ENCODE data around the gene PTPRD. TPM values are rescaled to one million over a fixed set of nuclear protein-coding genes. Genes with fewer than 3 reads are reported as not detected.

The PTPRD gene
- total and polyA plus RNA-seq, 2 donors (not counting 1 experiment from before 2014, with no cell fraction given): not detected

- intact Hi-C loops (cut with micrococcal nuclease): no loop called here
- no peak for TF ChIP-seq EZH2 (IDR thresholded peaks at IDR 0.05; ENCODE audit: borderline replicate concordance, insufficient read depth, low read depth, low read length, poor library complexity, severe bottlenecking)
- TF ChIP-seq, protein P1, sequence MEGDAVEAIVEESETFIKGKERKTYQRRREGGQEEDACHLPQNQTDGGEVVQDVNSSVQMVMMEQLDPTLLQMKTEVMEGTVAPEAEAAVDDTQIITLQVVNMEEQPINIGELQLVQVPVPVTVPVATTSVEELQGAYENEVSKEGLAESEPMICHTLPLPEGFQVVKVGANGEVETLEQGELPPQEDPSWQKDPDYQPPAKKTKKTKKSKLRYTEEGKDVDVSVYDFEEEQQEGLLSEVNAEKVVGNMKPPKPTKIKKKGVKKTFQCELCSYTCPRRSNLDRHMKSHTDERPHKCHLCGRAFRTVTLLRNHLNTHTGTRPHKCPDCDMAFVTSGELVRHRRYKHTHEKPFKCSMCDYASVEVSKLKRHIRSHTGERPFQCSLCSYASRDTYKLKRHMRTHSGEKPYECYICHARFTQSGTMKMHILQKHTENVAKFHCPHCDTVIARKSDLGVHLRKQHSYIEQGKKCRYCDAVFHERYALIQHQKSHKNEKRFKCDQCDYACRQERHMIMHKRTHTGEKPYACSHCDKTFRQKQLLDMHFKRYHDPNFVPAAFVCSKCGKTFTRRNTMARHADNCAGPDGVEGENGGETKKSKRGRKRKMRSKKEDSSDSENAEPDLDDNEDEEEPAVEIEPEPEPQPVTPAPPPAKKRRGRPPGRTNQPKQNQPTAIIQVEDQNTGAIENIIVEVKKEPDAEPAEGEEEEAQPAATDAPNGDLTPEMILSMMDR (IDR thresholded peaks at IDR 0.05): no peak
- ATAC-seq (ENCODE audit: low read depth) (no peak), DNase-seq (no peak)
- Histone ChIP-seq H3K9me3 (ENCODE audit: control extremely low read depth in 1 of 3, control insufficient read depth in 2 of 3, insufficient read depth in 1 of 3, low read length in 2 of 3) (no peaks in the 10 kb centered on the region), H3K79me2 (ENCODE audit: control insufficient read depth, insufficient read depth, low read length) (no peaks in the 10 kb centered on the region), H3K4me2 (replicated peaks; ENCODE audit: low read depth, low read length, poor library complexity, severe bottlenecking) (no peak overlapping the region), H3K4me3 (ENCODE audit: control extremely low read depth in 1 of 5, extremely low read depth in 1 of 5, insufficient read depth in 1 of 5, low read depth in 2 of 5, low read length in 4 of 5) (no peak overlapping the region), H3K27ac (ENCODE audit: low read length in 2 of 2) (no peak overlapping the region), H3K9ac (ENCODE audit: low read length) (no peak overlapping the region), H2AFZ (ENCODE audit: insufficient read depth, low read depth, low read length, poor library complexity, severe bottlenecking) (no peak overlapping the region), H3K36me3 (replicated peaks in 1 of 2; ENCODE audit: control extremely low read depth in 1 of 2, control insufficient read depth in 1 of 2, extremely low read depth in 1 of 2, insufficient read depth in 2 of 2, low read length in 1 of 2) (no peaks in the 10 kb centered on the region), H3K27me3 (replicated peaks in 1 of 4; ENCODE audit: control extremely low read depth in 1 of 4, control insufficient read depth in 3 of 4, insufficient read depth in 4 of 4, low read length in 3 of 4) (no peaks in the 10 kb centered on the region), H4K20me1 (ENCODE audit: control insufficient read depth, insufficient read depth, low read length, poor library complexity, severe bottlenecking) (no peaks in the 10 kb centered on the region), H3K4me1 (ENCODE audit: control insufficient read depth in 2 of 2, insufficient read depth in 2 of 2, low read length in 2 of 2) (no peaks in the 10 kb centered on the region)
- Mint-ChIP-seq H3K4me1 (no peaks in the 10 kb centered on the region), H3K27me3 (no peaks in the 10 kb centered on the region), H3K9me3 (ENCODE audit: insufficient read depth) (no peaks in the 10 kb centered on the region), H3K4me3 (no peak overlapping the region), H3K27ac (no peak overlapping the region)
- CTCF ChIA-PET: no interaction called here
- no CpG with 5 or more reads among the region's 4 CpGs for WGBS (ENCODE audit: insufficient coverage)
- POLR2A ChIA-PET: no interaction called here
These were observed 2217.8 kb downstream of the PTPRD start for GRCh38 chr9:8395022-8395421.

DNA sequence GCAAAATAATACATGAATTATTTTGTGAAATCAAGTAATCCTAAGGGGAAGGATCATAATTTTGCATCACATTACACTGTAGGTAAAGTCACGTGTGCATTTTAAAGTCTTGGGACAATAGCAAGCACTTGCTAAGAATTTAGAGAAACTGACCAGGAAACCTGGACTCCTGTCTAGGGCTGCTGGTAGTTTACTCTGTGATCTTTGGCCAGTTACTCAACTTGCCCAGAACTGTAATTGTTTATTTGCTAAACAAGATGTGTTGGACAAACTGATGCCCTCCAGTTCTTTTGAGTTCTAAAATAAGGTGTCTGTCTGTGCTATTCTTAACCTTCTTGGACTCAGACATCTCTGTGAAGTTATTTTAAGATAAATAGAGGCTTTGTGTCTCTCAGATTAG lies 2218.5 kb downstream of the PTPRD start:
- H3K36me3 ChIP-seq (replicated peaks in 1 of 2; ENCODE audit: control extremely low read depth in 1 of 2, control insufficient read depth in 1 of 2, extremely low read depth in 1 of 2, insufficient read depth in 2 of 2, low read length in 1 of 2): no peaks in the 10 kb centered on the region
- H3K27me3 Mint-ChIP-seq: no peaks in the 10 kb centered on the region
- H2AFZ ChIP-seq (ENCODE audit: insufficient read depth, low read depth, low read length, poor library complexity, severe bottlenecking): no peak overlapping the region
- H3K4me2 ChIP-seq (replicated peaks; ENCODE audit: low read depth, low read length, poor library complexity, severe bottlenecking): no peak overlapping the region
- H3K9me3 Mint-ChIP-seq (ENCODE audit: insufficient read depth): no peaks in the 10 kb centered on the region
- no peak overlapping the region for H3K27ac ChIP-seq (ENCODE audit: low read length in 2 of 2)
- no peaks in the 10 kb centered on the region for H3K9me3 ChIP-seq (ENCODE audit: control extremely low read depth in 1 of 3, control insufficient read depth in 2 of 3, insufficient read depth in 1 of 3, low read length in 2 of 3)
- no peaks in the 10 kb centered on the region for H3K27me3 ChIP-seq (replicated peaks in 1 of 4; ENCODE audit: control extremely low read depth in 1 of 4, control insufficient read depth in 3 of 4, insufficient read depth in 4 of 4, low read length in 3 of 4)
- H3K27ac Mint-ChIP-seq: no peak overlapping the region
- H3K9ac ChIP-seq (ENCODE audit: low read length): no peak overlapping the region
- ChIA-PET CTCF (no interaction called here), POLR2A (no interaction called here)
- no peak for DNase-seq
- H3K4me1 Mint-ChIP-seq: no peaks in the 10 kb centered on the region
- H3K79me2 ChIP-seq (ENCODE audit: control insufficient read depth, insufficient read depth, low read length): no peaks in the 10 kb centered on the region
- ATAC-seq (ENCODE audit: low read depth): no peak
- H3K4me1 ChIP-seq (ENCODE audit: control insufficient read depth in 2 of 2, insufficient read depth in 2 of 2, low read length in 2 of 2): no peaks in the 10 kb centered on the region
- intact Hi-C loops (cut with micrococcal nuclease): no loop called here
- TF ChIP-seq, protein P1 (IDR thresholded peaks at IDR 0.05): no peak
- no peak for TF ChIP-seq EZH2 (IDR thresholded peaks at IDR 0.05; ENCODE audit: borderline replicate concordance, insufficient read depth, low read depth, low read length, poor library complexity, severe bottlenecking)
- no peak overlapping the region for H3K4me3 ChIP-seq (ENCODE audit: control extremely low read depth in 1 of 5, extremely low read depth in 1 of 5, insufficient read depth in 1 of 5, low read depth in 2 of 5, low read length in 4 of 5)
- no CpG with 5 or more reads among the region's 1 CpG for WGBS (ENCODE audit: insufficient coverage)
- H4K20me1 ChIP-seq (ENCODE audit: control insufficient read depth, insufficient read depth, low read length, poor library complexity, severe bottlenecking): no peaks in the 10 kb centered on the region
- no peak overlapping the region for H3K4me3 Mint-ChIP-seq

Measured in B cell (primary cell).